HG03097 (cell line): ENCODE measurements around the gene PKP2.
"Not testable (repeated sequence)": the region's sequence is repeated elsewhere in the genome, so short reads cannot be mapped to it uniquely, and the experiment has no call there.

Experiments
- ATAC-seq: cut with Tn5 transposase; IDR thresholded peaks from one replicate; pipeline ENCODE4 v1.9.1; 2021; ENCODE audit not compliant: unreplicated experiment, low FRiP score

PKP2 gene

GRCh38 chr12:32897281-32897610 lies 669 bp upstream of the PKP2 start:
- no peak for ATAC-seq

- ATAC-seq = no peak
Observed at GRCh38 chr12:32895688-32896431, 717 bp downstream of the PKP2 start.

DNA sequence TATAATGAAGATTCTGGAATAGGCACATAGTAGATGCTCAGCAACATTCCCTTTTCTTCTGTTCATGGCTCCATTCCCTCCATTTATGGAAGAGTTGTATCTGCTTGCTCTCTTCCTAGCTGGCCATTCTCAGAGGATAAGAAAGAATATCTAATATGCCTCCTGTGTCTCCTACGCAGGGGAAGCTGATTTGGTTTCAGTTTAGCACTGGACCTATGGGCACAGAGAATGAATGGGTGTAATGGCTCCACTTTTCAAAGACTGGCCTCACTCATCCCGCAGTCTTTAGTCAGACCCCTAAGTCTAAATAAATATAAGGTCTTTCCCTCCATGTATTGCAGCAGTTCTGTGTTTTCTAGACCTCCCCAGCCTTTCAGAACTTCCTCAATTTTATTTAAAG lies 2.0 kb downstream of the PKP2 start:
- ATAC-seq = no peak

DNA sequence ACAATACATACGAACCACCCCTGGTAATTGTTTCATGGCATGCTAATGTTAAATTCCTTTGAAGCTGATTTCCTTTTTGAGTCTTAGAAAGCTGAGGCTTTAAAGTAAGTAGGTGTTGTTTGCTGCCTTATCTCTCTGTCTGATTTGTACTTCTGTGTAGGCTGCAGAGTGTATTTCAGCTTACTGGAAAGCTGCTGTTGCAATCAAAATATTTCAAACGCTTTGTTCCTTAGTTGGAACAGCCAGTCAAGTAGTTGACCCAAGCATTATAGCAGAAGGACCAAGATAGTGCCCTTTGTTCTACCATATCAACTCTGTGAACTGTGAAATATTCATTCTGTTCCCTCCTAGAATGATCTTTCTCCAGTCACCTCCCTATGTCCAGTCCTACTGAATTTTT lies 3.1 kb downstream of the PKP2 start:
- no peak for ATAC-seq

DNA sequence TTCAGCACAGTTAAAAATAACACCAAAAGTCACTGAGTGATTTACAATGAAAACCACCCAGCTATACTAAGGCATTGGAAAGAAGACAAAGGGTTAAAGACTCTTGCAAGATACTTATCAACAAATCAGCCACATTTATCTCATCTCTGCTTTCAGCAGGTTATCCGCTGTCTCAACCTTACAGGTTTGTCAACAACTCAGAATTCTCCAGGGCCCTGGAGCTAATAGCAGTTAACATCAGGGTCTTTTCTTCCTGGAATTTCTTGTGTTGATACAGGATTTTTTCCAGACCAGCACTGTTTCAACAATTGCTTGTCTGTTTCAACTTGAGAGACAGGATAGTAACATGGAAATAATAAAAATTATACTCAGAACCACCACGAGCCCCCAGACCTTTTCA lies 3.5 kb downstream of the PKP2 start:
- no peak for ATAC-seq

GRCh38 chr12:32892369-32892768 lies 4.2 kb downstream of the PKP2 start:
- not testable (repeated sequence) for ATAC-seq

- ATAC-seq = no peak
Observed at GRCh38 chr12:32891956-32892355, 4.6 kb downstream of the PKP2 start.

- no peak for ATAC-seq
Observed at GRCh38 chr12:32891526-32891925, 5.1 kb downstream of the PKP2 start.

DNA sequence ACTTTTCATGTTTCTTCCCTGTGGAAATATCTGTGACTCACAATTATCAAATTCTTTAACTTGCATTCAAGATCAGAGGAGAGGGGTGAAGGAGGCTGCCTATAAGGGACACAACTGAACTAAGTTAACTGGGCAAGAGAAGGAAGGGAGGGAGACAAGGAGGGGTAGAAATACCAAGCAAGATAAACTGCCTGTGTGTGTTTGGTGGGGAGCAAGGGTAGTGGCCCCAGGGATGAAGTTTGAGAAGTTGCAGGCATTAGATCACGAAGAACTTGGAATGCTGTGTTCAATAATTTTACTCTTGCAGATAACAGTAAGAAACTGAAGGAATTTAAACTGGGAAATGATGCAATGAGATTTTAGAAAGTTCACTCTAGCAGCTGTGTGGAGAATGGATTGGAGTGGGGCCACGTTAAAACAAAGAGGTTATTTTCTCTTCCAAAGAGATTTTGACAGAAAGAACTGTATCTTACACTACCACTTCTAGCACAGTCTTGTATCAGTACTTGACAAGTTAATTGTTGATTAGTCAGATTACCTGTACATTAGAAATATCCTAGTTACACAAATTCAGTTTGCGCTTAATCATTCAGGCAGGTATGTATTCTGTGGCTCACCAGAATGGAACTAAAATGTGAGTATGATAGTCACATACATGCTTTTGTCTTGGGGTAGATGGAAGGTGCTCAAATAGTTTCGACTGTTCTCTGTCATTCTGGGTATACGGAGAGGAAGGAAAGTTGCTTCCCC lies 7.4 kb downstream of the PKP2 start:
- no peak for ATAC-seq

DNA sequence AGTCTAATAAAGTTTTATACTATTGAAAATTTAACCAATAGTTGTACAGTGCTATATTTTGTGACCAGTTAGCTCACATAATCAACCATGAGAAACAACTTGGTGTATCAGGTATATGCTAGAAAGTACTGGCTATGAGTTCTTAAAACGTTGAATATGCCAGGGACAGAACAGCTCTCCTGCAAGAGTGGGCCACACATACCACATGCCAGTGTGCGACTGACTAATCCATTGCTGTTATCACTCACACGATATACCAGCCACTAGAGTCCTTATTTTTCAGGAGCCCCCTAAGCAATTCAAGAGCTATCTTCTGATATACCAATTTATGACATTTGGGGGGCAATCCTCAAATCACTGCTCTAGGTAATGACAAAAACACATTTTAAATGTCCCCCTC lies 9.5 kb downstream of the PKP2 start:
- ATAC-seq = no peak

DNA sequence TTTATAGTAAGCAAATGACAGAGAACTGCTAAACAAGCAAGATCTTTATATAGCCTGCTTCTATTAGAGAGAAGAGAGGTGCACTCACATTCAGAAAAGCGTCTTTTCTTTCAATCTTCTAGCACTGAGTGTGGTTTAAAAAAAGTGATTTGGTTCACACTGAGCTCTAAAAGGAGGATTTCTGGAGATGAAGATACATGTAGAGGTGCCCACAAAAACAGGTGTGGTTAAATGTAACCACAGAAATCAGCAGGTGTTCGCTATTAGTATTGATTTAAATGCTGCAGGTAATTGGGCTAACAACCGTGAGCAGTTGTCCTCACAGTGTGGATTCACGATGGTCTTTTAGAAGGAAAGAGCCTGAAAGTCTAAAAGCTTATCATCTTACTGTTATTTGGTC lies 10.7 kb downstream of the PKP2 start:
- ATAC-seq = no peak

DNA sequence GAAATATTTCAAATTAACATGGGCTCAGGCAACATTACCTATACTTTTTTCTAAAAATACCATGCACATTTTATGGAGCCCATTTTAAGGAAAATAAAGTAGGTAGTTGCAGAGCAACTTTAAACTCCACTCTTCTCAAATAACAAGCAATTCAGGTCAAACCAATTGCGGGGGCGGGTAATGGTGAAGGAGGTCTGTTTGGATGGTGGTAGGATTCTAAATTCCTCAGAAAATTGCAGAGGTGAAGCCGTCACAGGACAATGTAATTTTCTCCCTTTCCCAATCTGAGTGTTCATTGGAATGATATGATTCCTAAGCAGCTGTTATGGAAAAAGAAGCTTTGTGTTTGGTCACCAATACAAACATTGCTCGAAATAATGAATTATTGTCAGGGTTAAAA lies 11.6 kb downstream of the PKP2 start:
- ATAC-seq = no peak

DNA sequence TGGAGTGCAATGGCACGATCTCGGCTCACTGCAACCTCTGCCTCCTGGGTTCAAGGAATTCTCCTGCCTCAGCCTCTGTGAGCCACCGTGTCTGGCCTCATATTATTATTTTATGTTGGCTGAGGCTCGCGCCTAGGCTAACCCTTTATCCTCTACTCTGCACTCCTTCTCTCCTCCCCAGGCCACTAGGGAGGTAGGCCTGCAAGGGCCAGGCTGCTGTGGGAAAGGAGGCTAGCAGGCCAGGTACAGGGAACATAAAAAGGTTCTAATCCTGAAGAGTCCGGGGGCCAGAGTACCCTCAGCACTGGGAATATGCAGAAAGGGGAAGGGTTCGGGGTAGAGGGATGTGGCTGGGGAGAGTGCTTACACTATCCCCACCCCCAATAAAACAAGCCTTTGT lies 14.9 kb downstream of the PKP2 start:
- ATAC-seq = no peak

DNA sequence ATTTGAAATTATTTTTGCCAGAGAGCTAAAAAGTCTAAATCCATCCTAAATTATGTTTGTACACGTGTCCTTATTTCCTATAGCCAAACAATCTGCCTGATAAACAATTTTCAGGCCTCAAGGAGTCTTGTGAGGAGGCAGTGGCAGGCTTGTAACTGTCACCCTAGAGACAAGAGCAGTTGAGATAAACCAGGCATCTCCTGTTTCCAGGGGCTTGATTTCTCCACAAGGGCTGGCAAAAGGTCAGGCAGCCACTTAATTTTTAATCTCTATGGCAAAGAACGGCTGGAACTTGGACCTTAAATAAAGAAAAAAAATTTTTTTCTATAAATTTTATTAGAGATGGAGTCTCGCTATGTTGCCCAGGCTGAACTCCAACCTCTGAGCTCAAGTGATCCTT lies 15.5 kb downstream of the PKP2 start:
- ATAC-seq = no peak

DNA sequence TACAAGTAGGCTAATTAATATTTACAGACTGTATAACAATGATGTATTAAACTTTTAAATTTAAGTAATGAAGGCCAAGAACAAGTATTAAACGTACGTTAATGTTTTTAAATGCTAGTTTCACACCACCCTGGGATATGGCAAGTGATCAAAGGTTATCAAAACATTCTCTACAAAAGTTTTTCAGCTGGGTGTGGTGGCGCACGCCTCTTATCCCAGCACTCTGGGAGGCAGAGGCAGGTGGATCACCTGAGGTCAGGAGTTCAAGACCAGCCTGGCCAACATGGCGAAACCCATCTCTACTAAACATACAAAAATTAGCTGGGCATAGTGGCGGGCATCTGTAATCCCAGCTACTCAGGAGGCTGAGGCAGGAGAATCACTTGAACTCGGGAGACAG lies 17.5 kb downstream of the PKP2 start:
- not testable (repeated sequence) for ATAC-seq

- ATAC-seq = no peak
Observed at GRCh38 chr12:32877601-32878459, 18.7 kb downstream of the PKP2 start.

GRCh38 chr12:32876004-32876403 lies 20.6 kb downstream of the PKP2 start:
- no peak for ATAC-seq

GRCh38 chr12:32874975-32875374 lies 21.6 kb downstream of the PKP2 start:
- no peak for ATAC-seq

GRCh38 chr12:32874078-32874477 lies 22.5 kb downstream of the PKP2 start:
- no peak for ATAC-seq

- ATAC-seq = not testable (repeated sequence)
Observed at GRCh38 chr12:32872416-32872815, 24.2 kb downstream of the PKP2 start.

DNA sequence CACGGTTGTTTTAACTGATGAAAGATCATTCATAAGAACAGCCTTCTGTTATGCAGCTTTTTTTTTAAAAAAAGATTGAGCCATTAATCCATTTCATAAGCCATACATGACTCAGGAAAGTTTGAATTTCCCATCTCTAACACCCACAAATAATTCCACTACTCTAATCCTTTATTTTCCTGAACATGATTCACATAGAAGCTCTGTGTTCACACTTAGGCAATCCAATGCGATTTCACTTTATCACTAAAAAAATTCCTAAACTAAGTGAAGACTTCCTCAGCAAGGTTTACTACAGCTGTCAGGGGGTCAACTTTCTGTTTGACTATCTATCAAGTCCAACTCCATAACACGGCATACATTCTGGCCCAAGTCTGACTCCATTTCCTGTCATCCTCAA lies 25.9 kb downstream of the PKP2 start:
- ATAC-seq = no peak
